HL-60 (cell line): ENCODE results near the gene SPATA33.

ENCODE experiments used
- DNase-seq, 2 experiments: peaks; one replicate each; pipeline ENCODE4 v3.0.0-alpha.2; 2010 to 2020; ENCODE audit warnings: low read depth in 1 of 2, low spot score in 1 of 2
- H3K27ac ChIP-seq: fragments of 250-450 bp; sonication (Bioruptor Pico); replicated peaks from 2 replicates; pipeline ENCODE4 v1.5.1; 2020; ENCODE audit warnings: mild to moderate bottlenecking, moderate library complexity
- H3K27me3 ChIP-seq: fragments of 250-450 bp; sonication (Bioruptor Pico); 2 replicates; pipeline ENCODE4 v1.5.1; 2021; ENCODE audit warnings: mild to moderate bottlenecking, moderate library complexity; ENCODE audit not compliant: insufficient read depth, poor library complexity, severe bottlenecking
- H3K4me3 ChIP-seq: replicated peaks from 2 replicates; pipeline ENCODE4 v1.5.1; 2011; ENCODE audit warnings: mild to moderate bottlenecking, control low read depth, low read length; ENCODE audit not compliant: insufficient read depth
- CTCF ChIP-seq: IDR thresholded peaks from one replicate; pipeline ENCODE4 v1.5.1; 2011; ENCODE audit warnings: low read length, control low read depth, inconsistent platforms; ENCODE audit not compliant: insufficient read depth
- GABPA ChIP-seq: IDR thresholded peaks from 2 replicates; pipeline ENCODE4 v1.6.1; 2012; ENCODE audit warnings: low read depth
- POLR2AphosphoS5 ChIP-seq: IDR thresholded peaks from 2 replicates; pipeline ENCODE4 v1.6.1; 2012; ENCODE audit warnings: low read depth
- REST ChIP-seq: IDR thresholded peaks from 2 replicates; pipeline ENCODE4 v1.6.1; 2012; ENCODE audit warnings: low read depth; ENCODE audit not compliant: insufficient replicate concordance
- SPI1 ChIP-seq: IDR thresholded peaks from 2 replicates; pipeline ENCODE4 v1.6.1; 2012; ENCODE audit warnings: low read depth, mild to moderate bottlenecking, borderline replicate concordance
- long read RNA-seq: library from polyadenylated mRNA; unstranded; transcript quantifications from one replicate; pipeline ENCODE4 v2.0.0, GENCODE V29; 2020

SPATA33 gene
- long read RNA-seq, partial matches to known transcripts, result 0 of 10 reads
- long read RNA-seq, other reads (novel, unspliced or antisense), result 6 of 10 reads

GRCh38 chr16:89657442-89658220, at the start of gene SPATA33, which contains the start of gene CHMP1A:
SPATA33 (plus strand) TSS chr16:89657836; CDS start chr16:89657912, 76 bp downstream.
CHMP1A (minus strand) TSS chr16:89657708; CDS start chr16:89657588, 120 bp downstream.
- peak; percentile 61 to 68 for DNase-seq
- peak; percentile 81 for TF ChIP-seq GABPA
- no peak; the same call in 1 of the 2 replicates for TF ChIP-seq POLR2AphosphoS5
- Histone ChIP-seq H3K27ac (peak within 1 kb of the TSS; percentile 88), H3K4me3 (peak within 1 kb of the TSS; percentile 74), H3K27me3 (no peaks in the 10 kb centered on the region)

- no peak for DNase-seq
- no peak overlapping the region for H3K27ac ChIP-seq
- no peaks in the 10 kb centered on the region for H3K27me3 ChIP-seq
- TF ChIP-seq SPI1, result no peak
- no peak for TF ChIP-seq POLR2AphosphoS5
- TF ChIP-seq REST, result no peak
- no peak for TF ChIP-seq GABPA
- no peak for TF ChIP-seq CTCF
- H3K4me3 ChIP-seq, result no peak overlapping the region
These were observed 49.5 kb upstream of the SPATA33 start for GRCh38 chr16:89607937-89608740.

GRCh38 chr16:89610108-89610453, 47.6 kb upstream of the SPATA33 start:
- Histone ChIP-seq H3K27ac (no peak overlapping the region), H3K4me3 (no peak overlapping the region), H3K27me3 (no peaks in the 10 kb centered on the region)
- TF ChIP-seq SPI1 (no peak), GABPA (no peak), CTCF (no peak)
- DNase-seq, result no peak

GRCh38 chr16:89612415-89613166, 45.0 kb upstream of the SPATA33 start:
- TF ChIP-seq REST (no peak), GABPA (no peak), POLR2AphosphoS5 (no peak), CTCF (no peak), SPI1 (no peak)
- Histone ChIP-seq H3K27ac (no peak overlapping the region), H3K27me3 (no peaks in the 10 kb centered on the region), H3K4me3 (no peak overlapping the region)
- DNase-seq, result no peak
